Fibroblast of pulmonary artery (primary cell): Measurements from ENCODE around the gene NKAIN2.

ENCODE experiments used
- DNase-seq: peaks from one replicate; pipeline ENCODE4 v3.0.0-alpha.2; 2010; ENCODE audit warnings: low read depth
- H3K4me3 ChIP-seq: replicated peaks from 2 replicates; pipeline ENCODE4 v1.5.1; 2011; ENCODE audit warnings: low read depth, mild to moderate bottlenecking, control low read depth, low read length, moderate library complexity
- CTCF ChIP-seq: IDR thresholded peaks from 2 replicates; pipeline ENCODE4 v1.5.1; 2011; ENCODE audit warnings: mild to moderate bottlenecking, control low read depth, low read length, inconsistent platforms; ENCODE audit errors: missing control alignments

NKAIN2 gene

GRCh38 chr6:124123617-124124209, 320.0 kb downstream of the NKAIN2 start:
- no peak for TF ChIP-seq CTCF
- no peak for DNase-seq
- H3K4me3 ChIP-seq = no peak overlapping the region

- TF ChIP-seq CTCF = no peak
- no peak overlapping the region for H3K4me3 ChIP-seq
- peak; percentile 64 for DNase-seq
Measured at GRCh38 chr6:124131259-124131658, 327.6 kb downstream of the NKAIN2 start.

GRCh38 chr6:124131779-124132178, 328.1 kb downstream of the NKAIN2 start:
- no peak for TF ChIP-seq CTCF
- no peak overlapping the region for H3K4me3 ChIP-seq

GRCh38 chr6:124132256-124132655, 328.6 kb downstream of the NKAIN2 start:
- peak; percentile 8 for DNase-seq
- TF ChIP-seq CTCF = no peak
- H3K4me3 ChIP-seq = no peak overlapping the region

More at GRCh38 chr6:124131779-124132178, 328.1 kb downstream of the NKAIN2 start:
- DNase-seq = no peak

GRCh38 chr6:124142852-124143251, 339.2 kb downstream of the NKAIN2 start:
- DNase-seq = no peak
- TF ChIP-seq CTCF = no peak
- H3K4me3 ChIP-seq = no peak overlapping the region

- no peak for TF ChIP-seq CTCF
- no peak overlapping the region for H3K4me3 ChIP-seq
Measured at GRCh38 chr6:124143435-124143834, 339.8 kb downstream of the NKAIN2 start.

GRCh38 chr6:124147621-124148020, 344.0 kb downstream of the NKAIN2 start:
- TF ChIP-seq CTCF = no peak
- no peak for DNase-seq
- no peak overlapping the region for H3K4me3 ChIP-seq

More at GRCh38 chr6:124143435-124143834, 339.8 kb downstream of the NKAIN2 start:
- no peak for DNase-seq
